Left lung (tissue), 14 donors: ENCODE results near the gene WDR46. TPM values are rescaled to one million over a fixed set of nuclear protein-coding genes. Genes with fewer than 3 reads are reported as not detected.

Source experiments
- ATAC-seq: fragments of 200-7000 bp; cut with Tn5 transposase; one replicate; pipeline ENCODE4 v1.9.1; 2020; ENCODE audit warnings: moderate library complexity
- DNase-seq, 4 donors: peaks; one replicate each; pipeline ENCODE4 v3.0.0-alpha.2; 2013 to 2020
- H3K27ac ChIP-seq, 2 donors: fragments of 200-600 bp; sonication (generic) in 1 of 2; one replicate each; pipeline versions ENCODE4 v1.5.0 to v1.8.0; 2020 to 2021
- H3K27me3 ChIP-seq, 2 donors: fragments of 200-600 bp; sonication (generic) in 1 of 2; one replicate each; pipeline versions ENCODE4 v1.5.0 to v1.8.0; 2020 to 2021
- H3K36me3 ChIP-seq, 2 donors: fragments of 200-600 bp; sonication (generic) in 1 of 2; one replicate each; pipeline versions ENCODE4 v1.5.0 to v1.8.0; 2020 to 2021
- H3K4me1 ChIP-seq, 2 donors: fragments of 200-600 bp; one replicate each; pipeline ENCODE4 v1.8.0; 2021
- H3K4me3 ChIP-seq, 2 donors: fragments of 200-600 bp; sonication (generic) in 1 of 2; one replicate each; pipeline versions ENCODE4 v1.5.0 to v1.8.0; 2020 to 2021; ENCODE audit warnings: mild to moderate bottlenecking in 1 of 2
- H3K9me3 ChIP-seq, 2 donors: fragments of 200-600 bp; sonication (generic) in 1 of 2; one replicate each; pipeline versions ENCODE4 v1.5.0 to v1.8.0; 2020 to 2021
- intact Hi-C, 2 donors: fragments of 100-400 bp; cut with DNase I; formaldehyde crosslinking; loops; one replicate each; pipeline versions ENCODE4 v1.11.2 to v1.14.2; 2022
- long read RNA-seq, 12 donors: library from polyadenylated mRNA in 2 of 12; unstranded in 2 of 12; transcript quantifications; one replicate each; pipeline ENCODE4 v2.0.0 and lab custom pipeline, GENCODE V29; 2019 to 2026
- polyA plus RNA-seq, 6 donors: library from polyadenylated mRNA; unstranded; fragments of 120-200 nt; gene quantifications; one replicate each; pipeline ENCODE4 v1.2.1, GENCODE V29; 2013; ENCODE audit not compliant: insufficient read length in 6 of 6
- total RNA-seq, 2 donors: library from RNA; stranded (reverse); fragmentation: NEBNext Ultra II Directional; extraction: Animal tissue kit (Norgen Biotek cat#: 25700); gene quantifications; one replicate each; pipeline ENCODE4 v1.2.1, GENCODE V29; 2021
- TF ChIP-seq, protein P1 (sequence below), 2 donors: fragments of 200-600 bp; sonication (generic) in 1 of 2; IDR thresholded peaks; one replicate each; pipeline versions ENCODE4 v1.5.0 to v1.8.0; 2021; ENCODE audit warnings: antibody characterized with exemption in 2 of 2
- donor health status: DM: no; HTN: yes; CAD: no.
- donor health status: DM: no; HTN: no; CAD: no.

WDR46 gene, protein sequence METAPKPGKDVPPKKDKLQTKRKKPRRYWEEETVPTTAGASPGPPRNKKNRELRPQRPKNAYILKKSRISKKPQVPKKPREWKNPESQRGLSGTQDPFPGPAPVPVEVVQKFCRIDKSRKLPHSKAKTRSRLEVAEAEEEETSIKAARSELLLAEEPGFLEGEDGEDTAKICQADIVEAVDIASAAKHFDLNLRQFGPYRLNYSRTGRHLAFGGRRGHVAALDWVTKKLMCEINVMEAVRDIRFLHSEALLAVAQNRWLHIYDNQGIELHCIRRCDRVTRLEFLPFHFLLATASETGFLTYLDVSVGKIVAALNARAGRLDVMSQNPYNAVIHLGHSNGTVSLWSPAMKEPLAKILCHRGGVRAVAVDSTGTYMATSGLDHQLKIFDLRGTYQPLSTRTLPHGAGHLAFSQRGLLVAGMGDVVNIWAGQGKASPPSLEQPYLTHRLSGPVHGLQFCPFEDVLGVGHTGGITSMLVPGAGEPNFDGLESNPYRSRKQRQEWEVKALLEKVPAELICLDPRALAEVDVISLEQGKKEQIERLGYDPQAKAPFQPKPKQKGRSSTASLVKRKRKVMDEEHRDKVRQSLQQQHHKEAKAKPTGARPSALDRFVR
- total RNA-seq = 10 to 100 TPM; 26.6 to 42.0 TPM
- polyA plus RNA-seq = 10 to 100 TPM; 59.7 to 89.8 (median 65.8) TPM
- long read RNA-seq, donor 1, transcript WDR46-231 (15 exons, 2,358 nt) = major isoform, 7 of 69 reads
- long read RNA-seq, donor 1, partial matches to known transcripts = 57 of 69 reads
- long read RNA-seq, donor 1, other reads (novel, unspliced or antisense) = 5 of 69 reads
- long read RNA-seq, donor 2, transcript WDR46-231 (15 exons, 2,358 nt) = major isoform, 11 of 11 reads
- long read RNA-seq, donor 2, partial matches to known transcripts = 0 of 11 reads
- long read RNA-seq, donor 2, other reads (novel, unspliced or antisense) = 0 of 11 reads
- long read RNA-seq, donor 3, transcript WDR46-231 (15 exons, 2,358 nt) = major isoform, 8 of 8 reads
- long read RNA-seq, donor 3, partial matches to known transcripts = 0 of 8 reads
- long read RNA-seq, donor 3, other reads (novel, unspliced or antisense) = 0 of 8 reads
- long read RNA-seq, donor 4, transcript WDR46-231 (15 exons, 2,358 nt) = major isoform, 14 of 21 reads
- long read RNA-seq, donor 4, partial matches to known transcripts = 2 of 21 reads
- long read RNA-seq, donor 4, other reads (novel, unspliced or antisense) = 5 of 21 reads
- long read RNA-seq, donor 5, transcript WDR46-231 (15 exons, 2,358 nt) = major isoform, 7 of 56 reads
- long read RNA-seq, donor 5, partial matches to known transcripts = 40 of 56 reads
- long read RNA-seq, donor 5, other reads (novel, unspliced or antisense) = 9 of 56 reads
- long read RNA-seq, donor 6, transcript WDR46-231 (15 exons, 2,358 nt) = major isoform, 11 of 11 reads
- long read RNA-seq, donor 6, partial matches to known transcripts = 0 of 11 reads
- long read RNA-seq, donor 6, other reads (novel, unspliced or antisense) = 0 of 11 reads
- long read RNA-seq, donor 7, partial matches to known transcripts = 0 of 4 reads
- long read RNA-seq, donor 7, other reads (novel, unspliced or antisense) = 0 of 4 reads
- long read RNA-seq, donor 8, transcript WDR46-231 (15 exons, 2,358 nt) = major isoform, 6 of 38 reads
- long read RNA-seq, donor 8, partial matches to known transcripts = 32 of 38 reads
- long read RNA-seq, donor 8, other reads (novel, unspliced or antisense) = 0 of 38 reads
- long read RNA-seq, donor 9 = 0 reads
- long read RNA-seq, donor 10, transcript WDR46-231 (15 exons, 2,358 nt) = major isoform, 9 of 12 reads
- long read RNA-seq, donor 10, partial matches to known transcripts = 1 of 12 reads
- long read RNA-seq, donor 10, other reads (novel, unspliced or antisense) = 2 of 12 reads
- long read RNA-seq, donor 11, partial matches to known transcripts = 6 of 10 reads
- long read RNA-seq, donor 11, other reads (novel, unspliced or antisense) = 0 of 10 reads
- long read RNA-seq, donor 12, transcript WDR46-231 (15 exons, 2,358 nt) = major isoform, 6 of 55 reads
- long read RNA-seq, donor 12, partial matches to known transcripts = 42 of 55 reads
- long read RNA-seq, donor 12, other reads (novel, unspliced or antisense) = 7 of 55 reads

GRCh38 chr6:33288921-33289783 is at the start of gene WDR46, which contains the start of gene PFDN6:
Gene WDR46, minus strand, starts transcription at chr6:33289239. Its CDS starts 69 bp downstream, at chr6:33289170.
Gene PFDN6, plus strand, starts transcription at chr6:33289601. Its CDS starts 256 bp downstream, at chr6:33289857.
- intact Hi-C loops = no loop called here
- peaks cover 0 to 71% of the 10 kb centered on the region in 2 donors for H3K36me3 ChIP-seq

DNA sequence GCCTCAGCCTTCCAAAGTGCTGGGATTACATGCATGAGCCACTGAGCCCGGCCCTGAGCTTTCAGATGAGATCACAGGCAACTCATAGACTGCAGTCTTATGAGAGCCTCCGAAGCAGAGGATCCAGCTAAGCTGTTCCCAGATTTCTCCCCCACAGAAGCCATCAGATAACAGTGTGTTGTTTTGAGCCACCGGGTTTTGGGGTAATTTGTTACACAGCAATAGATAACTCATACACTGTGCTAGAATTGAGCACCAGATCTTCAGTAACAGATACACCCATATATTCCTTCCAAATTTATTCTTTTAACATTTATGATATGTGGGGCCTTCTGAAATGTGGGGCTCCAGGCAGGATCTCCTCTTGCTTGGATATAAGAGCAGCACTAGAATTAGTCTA is 47.5 kb upstream of the WDR46 start:
- no peaks in the 10 kb centered on the region for H3K36me3 ChIP-seq
- H3K27ac ChIP-seq = no peak overlapping the region
- H3K4me1 ChIP-seq = no peaks in the 10 kb centered on the region
- TF ChIP-seq, protein P1, sequence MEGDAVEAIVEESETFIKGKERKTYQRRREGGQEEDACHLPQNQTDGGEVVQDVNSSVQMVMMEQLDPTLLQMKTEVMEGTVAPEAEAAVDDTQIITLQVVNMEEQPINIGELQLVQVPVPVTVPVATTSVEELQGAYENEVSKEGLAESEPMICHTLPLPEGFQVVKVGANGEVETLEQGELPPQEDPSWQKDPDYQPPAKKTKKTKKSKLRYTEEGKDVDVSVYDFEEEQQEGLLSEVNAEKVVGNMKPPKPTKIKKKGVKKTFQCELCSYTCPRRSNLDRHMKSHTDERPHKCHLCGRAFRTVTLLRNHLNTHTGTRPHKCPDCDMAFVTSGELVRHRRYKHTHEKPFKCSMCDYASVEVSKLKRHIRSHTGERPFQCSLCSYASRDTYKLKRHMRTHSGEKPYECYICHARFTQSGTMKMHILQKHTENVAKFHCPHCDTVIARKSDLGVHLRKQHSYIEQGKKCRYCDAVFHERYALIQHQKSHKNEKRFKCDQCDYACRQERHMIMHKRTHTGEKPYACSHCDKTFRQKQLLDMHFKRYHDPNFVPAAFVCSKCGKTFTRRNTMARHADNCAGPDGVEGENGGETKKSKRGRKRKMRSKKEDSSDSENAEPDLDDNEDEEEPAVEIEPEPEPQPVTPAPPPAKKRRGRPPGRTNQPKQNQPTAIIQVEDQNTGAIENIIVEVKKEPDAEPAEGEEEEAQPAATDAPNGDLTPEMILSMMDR (IDR thresholded peaks at IDR 0.05) = no peak
- no peak for ATAC-seq
- no peak for DNase-seq
- H3K9me3 ChIP-seq = no peaks in the 10 kb centered on the region
- no peaks in the 10 kb centered on the region for H3K27me3 ChIP-seq
- intact Hi-C loops = no loop called here
- no peak overlapping the region for H3K4me3 ChIP-seq

More at GRCh38 chr6:33288921-33289783, at the start of gene WDR46, which contains the start of gene PFDN6:
- Histone ChIP-seq H3K4me3 (peak within 1 kb of the TSS; percentile 66 to 83), H3K9me3 (no peaks in the 10 kb centered on the region), H3K27me3 (no peaks in the 10 kb centered on the region), H3K4me1 (peaks cover 14 to 38% of the 10 kb centered on the region in 2 donors), H3K27ac (peak within 1 kb of the TSS; percentile 68 to 77)
- peak; percentile 98 for ATAC-seq
- TF ChIP-seq, protein P1 (IDR thresholded peaks at IDR 0.05) = no peak
- peak; percentile 76 to 95 (median 88) for DNase-seq

GRCh38 chr6:33335916-33336315 is 46.9 kb upstream of the WDR46 start:
- H3K27me3 ChIP-seq = no peaks in the 10 kb centered on the region
- TF ChIP-seq, protein P1 (IDR thresholded peaks at IDR 0.05) = no peak
- intact Hi-C loops = no loop called here
- H3K9me3 ChIP-seq = no peaks in the 10 kb centered on the region
- DNase-seq (no peak), ATAC-seq (no peak)
- H3K4me3 ChIP-seq = no peak overlapping the region
- no peaks in the 10 kb centered on the region for H3K4me1 ChIP-seq
- H3K27ac ChIP-seq = no peak overlapping the region
- no peaks in the 10 kb centered on the region for H3K36me3 ChIP-seq
